Measurements from ENCODE around the gene HPGDS. TPM values are rescaled to one million over a fixed set of nuclear protein-coding genes. Genes with fewer than 3 reads are reported as not detected.
"Not testable (repeated sequence)": the region's sequence is repeated elsewhere in the genome, so short reads cannot be mapped to it uniquely, and the experiment has no call there.

Gene HPGDS
- total RNA-seq, 1 donor from 2014 or later = not detected

- intact Hi-C loops (cut with DNase I) = no loop called here
- Histone ChIP-seq H3K27me3 (no peaks in the 10 kb centered on the region), H3K4me3 (no peak overlapping the region), H3K9me3 (no peaks in the 10 kb centered on the region), H3K36me3 (no peaks in the 10 kb centered on the region), H3K27ac (no peak overlapping the region), H3K4me1 (no peaks in the 10 kb centered on the region)
- no peak for DNase-seq (ENCODE audit: low spot score in 2 of 2)
- TF ChIP-seq CTCF (IDR thresholded peaks at IDR 0.05) = no peak
Measured at GRCh38 chr4:94334476-94334875, 8.2 kb downstream of the HPGDS start.

- intact Hi-C loops (cut with DNase I) = no loop called here
- no peaks in the 10 kb centered on the region for H3K4me1 ChIP-seq
- no peaks in the 10 kb centered on the region for H3K36me3 ChIP-seq
- no peak for TF ChIP-seq CTCF (IDR thresholded peaks at IDR 0.05)
- no peak for DNase-seq (ENCODE audit: low spot score in 2 of 2)
- H3K27me3 ChIP-seq = no peaks in the 10 kb centered on the region
- no peaks in the 10 kb centered on the region for H3K9me3 ChIP-seq
- no peak overlapping the region for H3K27ac ChIP-seq
- no peak overlapping the region for H3K4me3 ChIP-seq
Measured at GRCh38 chr4:94333866-94334265, 8.8 kb downstream of the HPGDS start.

GRCh38 chr4:94332983-94333590, 9.5 kb downstream of the HPGDS start:
- no peak for DNase-seq (ENCODE audit: low spot score in 2 of 2)
- no peaks in the 10 kb centered on the region for H3K36me3 ChIP-seq
- no peaks in the 10 kb centered on the region for H3K9me3 ChIP-seq
- no peaks in the 10 kb centered on the region for H3K27me3 ChIP-seq
- intact Hi-C loops (cut with DNase I) = no loop called here
- H3K4me1 ChIP-seq = no peaks in the 10 kb centered on the region
- TF ChIP-seq CTCF (IDR thresholded peaks at IDR 0.05) = no peak
- H3K27ac ChIP-seq = no peak overlapping the region
- no peak overlapping the region for H3K4me3 ChIP-seq

- no peak for TF ChIP-seq CTCF (IDR thresholded peaks at IDR 0.05)
- intact Hi-C loops (cut with DNase I) = no loop called here
- H3K4me3 ChIP-seq = no peak overlapping the region
- H3K4me1 ChIP-seq = no peaks in the 10 kb centered on the region
- no peak for DNase-seq (ENCODE audit: low spot score in 2 of 2)
- peaks cover 14 to 18% of the 10 kb centered on the region in 2 donors for H3K9me3 ChIP-seq
- no peak overlapping the region for H3K27ac ChIP-seq
- no peaks in the 10 kb centered on the region for H3K27me3 ChIP-seq
- no peaks in the 10 kb centered on the region for H3K36me3 ChIP-seq
Measured at GRCh38 chr4:94329933-94330332, 12.7 kb downstream of the HPGDS start.

- Histone ChIP-seq H3K4me3 (no peak overlapping the region), H3K4me1 (no peaks in the 10 kb centered on the region), H3K36me3 (no peaks in the 10 kb centered on the region), H3K27me3 (no peaks in the 10 kb centered on the region), H3K9me3 (peaks cover 14 to 22% of the 10 kb centered on the region in 2 donors), H3K27ac (no peak overlapping the region)
- no peak for TF ChIP-seq CTCF (IDR thresholded peaks at IDR 0.05)
- intact Hi-C loops (cut with DNase I) = no loop called here
- no peak for DNase-seq (ENCODE audit: low spot score in 2 of 2)
Measured at GRCh38 chr4:94325835-94326234, 16.8 kb downstream of the HPGDS start.

GRCh38 chr4:94319927-94320326, 22.7 kb downstream of the HPGDS start:
- H3K9me3 ChIP-seq; H3K4me1 ChIP-seq; H3K36me3 ChIP-seq; DNase-seq (ENCODE audit: low spot score in 2 of 2); H3K27ac ChIP-seq; H3K4me3 ChIP-seq; intact Hi-C loops (cut with DNase I); H3K27me3 ChIP-seq: not testable (repeated sequence)

Data from ascending aorta (tissue), 2 donors.